ENCODE results near the gene XRCC3.

XRCC3 gene

GRCh38 chr14:103711516-103712431, 3.5 kb downstream of the XRCC3 start:
- no peak for DNase-seq
- in situ Hi-C loops (cut with MboI; ENCODE audit: low pct_unique_long_range_greater_than_20kb, low sequenced_read_pairs): no loop called here

- no peak for DNase-seq
- in situ Hi-C loops (cut with MboI; ENCODE audit: low pct_unique_long_range_greater_than_20kb, low sequenced_read_pairs): no loop called here
These were observed 4.4 kb downstream of the XRCC3 start for GRCh38 chr14:103710771-103711377.

GRCh38 chr14:103709814-103710213, 5.4 kb downstream of the XRCC3 start:
- DNase-seq: no peak
- in situ Hi-C loops (cut with MboI; ENCODE audit: low pct_unique_long_range_greater_than_20kb, low sequenced_read_pairs): no loop called here

- DNase-seq: no peak
- in situ Hi-C loops (cut with MboI; ENCODE audit: low pct_unique_long_range_greater_than_20kb, low sequenced_read_pairs): no loop called here
These were observed 6.5 kb downstream of the XRCC3 start for GRCh38 chr14:103708750-103709187.

- DNase-seq: no peak
- in situ Hi-C loops (cut with MboI; ENCODE audit: low pct_unique_long_range_greater_than_20kb, low sequenced_read_pairs): no loop called here
These were observed 7.7 kb downstream of the XRCC3 start for GRCh38 chr14:103707329-103708263.

GRCh38 chr14:103706551-103707328, 8.5 kb downstream of the XRCC3 start:
- in situ Hi-C loops (cut with MboI; ENCODE audit: low pct_unique_long_range_greater_than_20kb, low sequenced_read_pairs): no loop called here
- no peak for DNase-seq

GRCh38 chr14:103705504-103706284, 9.6 kb downstream of the XRCC3 start:
- in situ Hi-C loops (cut with MboI; ENCODE audit: low pct_unique_long_range_greater_than_20kb, low sequenced_read_pairs): no loop called here
- no peak for DNase-seq

- no peak for DNase-seq
- in situ Hi-C loops (cut with MboI; ENCODE audit: low pct_unique_long_range_greater_than_20kb, low sequenced_read_pairs): no loop called here
These were observed 10.1 kb downstream of the XRCC3 start for GRCh38 chr14:103705118-103705503.

- DNase-seq: no peak
- in situ Hi-C loops (cut with MboI; ENCODE audit: low pct_unique_long_range_greater_than_20kb, low sequenced_read_pairs): no loop called here
These were observed 10.5 kb downstream of the XRCC3 start for GRCh38 chr14:103704708-103705107.

- in situ Hi-C loops (cut with MboI; ENCODE audit: low pct_unique_long_range_greater_than_20kb, low sequenced_read_pairs): no loop called here
- DNase-seq: no peak
These were observed 11.5 kb downstream of the XRCC3 start for GRCh38 chr14:103703433-103704385.

- no peak for DNase-seq
- in situ Hi-C loops (cut with MboI; ENCODE audit: low pct_unique_long_range_greater_than_20kb, low sequenced_read_pairs): no loop called here
These were observed 12.5 kb downstream of the XRCC3 start for GRCh38 chr14:103702497-103703432.

GRCh38 chr14:103702095-103702494, 13.2 kb downstream of the XRCC3 start:
- in situ Hi-C loops (cut with MboI; ENCODE audit: low pct_unique_long_range_greater_than_20kb, low sequenced_read_pairs): no loop called here
- DNase-seq: no peak

- no peak for DNase-seq
- in situ Hi-C loops (cut with MboI; ENCODE audit: low pct_unique_long_range_greater_than_20kb, low sequenced_read_pairs): no loop called here
These were observed 14.3 kb downstream of the XRCC3 start for GRCh38 chr14:103700753-103701490.

- in situ Hi-C loops (cut with MboI; ENCODE audit: low pct_unique_long_range_greater_than_20kb, low sequenced_read_pairs): no loop called here
- no peak for DNase-seq
These were observed 15.1 kb downstream of the XRCC3 start for GRCh38 chr14:103699901-103700752.

- no peak for DNase-seq
- in situ Hi-C loops (cut with MboI; ENCODE audit: low pct_unique_long_range_greater_than_20kb, low sequenced_read_pairs): no loop called here
These were observed 16.0 kb downstream of the XRCC3 start for GRCh38 chr14:103699261-103699661.
